ENCODE measurements around the gene GNG7.

DNA sequence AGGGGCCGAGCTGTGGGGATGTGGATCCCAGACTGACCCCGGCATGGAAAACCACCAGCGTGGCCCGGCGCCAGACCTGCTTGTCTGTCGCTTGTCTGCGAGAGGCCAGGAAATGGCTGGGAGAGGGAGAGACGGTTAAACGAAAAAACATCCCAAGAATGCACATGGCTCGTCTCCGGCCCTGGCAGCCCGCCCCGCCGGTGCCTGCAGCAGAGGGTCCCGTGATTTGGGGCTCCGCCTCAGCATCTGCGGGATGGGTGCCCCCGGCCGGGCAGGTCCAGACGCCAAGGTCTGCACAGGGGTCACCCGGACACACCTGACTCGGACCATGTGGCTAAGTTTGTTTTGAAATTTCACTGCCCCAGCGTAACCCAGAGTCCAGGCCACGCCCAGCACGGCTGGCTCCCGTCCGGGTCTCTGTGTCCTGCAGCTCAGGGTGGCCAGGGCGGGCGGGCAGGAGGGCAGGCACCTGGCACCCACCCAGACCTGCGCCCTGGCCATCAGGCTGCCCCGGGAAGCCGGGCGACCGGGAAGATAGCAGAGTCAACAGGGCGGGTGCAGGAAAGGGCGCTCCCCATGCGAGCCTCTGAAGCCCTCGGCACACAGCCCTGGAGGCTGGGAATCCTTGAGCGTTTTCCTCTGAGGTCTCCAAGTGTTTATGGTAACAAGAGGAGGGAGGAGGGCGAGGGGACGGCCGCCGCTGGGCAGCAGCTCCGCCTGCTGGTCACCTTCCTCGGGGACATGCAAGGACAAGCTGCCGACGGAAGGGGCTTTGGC is 123.4 kb downstream of the GNG7 start:
- TF ChIP-seq, protein P1, sequence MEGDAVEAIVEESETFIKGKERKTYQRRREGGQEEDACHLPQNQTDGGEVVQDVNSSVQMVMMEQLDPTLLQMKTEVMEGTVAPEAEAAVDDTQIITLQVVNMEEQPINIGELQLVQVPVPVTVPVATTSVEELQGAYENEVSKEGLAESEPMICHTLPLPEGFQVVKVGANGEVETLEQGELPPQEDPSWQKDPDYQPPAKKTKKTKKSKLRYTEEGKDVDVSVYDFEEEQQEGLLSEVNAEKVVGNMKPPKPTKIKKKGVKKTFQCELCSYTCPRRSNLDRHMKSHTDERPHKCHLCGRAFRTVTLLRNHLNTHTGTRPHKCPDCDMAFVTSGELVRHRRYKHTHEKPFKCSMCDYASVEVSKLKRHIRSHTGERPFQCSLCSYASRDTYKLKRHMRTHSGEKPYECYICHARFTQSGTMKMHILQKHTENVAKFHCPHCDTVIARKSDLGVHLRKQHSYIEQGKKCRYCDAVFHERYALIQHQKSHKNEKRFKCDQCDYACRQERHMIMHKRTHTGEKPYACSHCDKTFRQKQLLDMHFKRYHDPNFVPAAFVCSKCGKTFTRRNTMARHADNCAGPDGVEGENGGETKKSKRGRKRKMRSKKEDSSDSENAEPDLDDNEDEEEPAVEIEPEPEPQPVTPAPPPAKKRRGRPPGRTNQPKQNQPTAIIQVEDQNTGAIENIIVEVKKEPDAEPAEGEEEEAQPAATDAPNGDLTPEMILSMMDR (IDR thresholded peaks at IDR 0.05), result peak; percentile 85 to 92 (median 88)
- peak; percentile 83 for TF ChIP-seq POLR2A (IDR thresholded peaks at IDR 0.05)

All from right lobe of liver (tissue), 4 donors.